ENCODE measurements around the gene MBNL1. TPM values are rescaled to one million over a fixed set of nuclear protein-coding genes. Genes with fewer than 3 reads are reported as not detected.

The MBNL1 gene
- total RNA-seq, 1 donor, result 545 TPM

GRCh38 chr3:152319256-152319655 is 50.5 kb downstream of the MBNL1 start:
- Histone ChIP-seq H3K4me3 (ENCODE audit: insufficient read depth, low read length) (no peak overlapping the region), H3K27me3 (ENCODE audit: insufficient read depth, low read length) (no peaks in the 10 kb centered on the region), H3K36me3 (ENCODE audit: insufficient read depth, low read length) (peaks cover 12% of the 10 kb centered on the region), H3K9me3 (ENCODE audit: low read depth, low read length) (no peaks in the 10 kb centered on the region), H2AFZ (ENCODE audit: low read length) (no peak overlapping the region), H3K4me1 (ENCODE audit: insufficient read depth, low read length) (peaks cover 74% of the 10 kb centered on the region), H3K79me2 (ENCODE audit: insufficient read depth, low read length) (peaks cover 93% of the 10 kb centered on the region), H3K4me2 (ENCODE audit: insufficient read depth, low read length) (no peak overlapping the region), H4K20me1 (ENCODE audit: insufficient read depth, low read length) (peaks cover 48% of the 10 kb centered on the region), H3K27ac (ENCODE audit: low read depth, low read length) (peak overlapping the region; percentile 87)
- DNase-seq (ENCODE audit: insufficient read length, low spot score, missing footprints), result no peak
- no peak for TF ChIP-seq CTCF (IDR thresholded peaks at IDR 0.05; ENCODE audit: extremely low read depth, low read depth, low read length)

GRCh38 chr3:152319831-152320617 is 51.3 kb downstream of the MBNL1 start:
- peak overlapping the region; percentile 29 for H3K27ac ChIP-seq (ENCODE audit: low read depth, low read length)
- H3K36me3 ChIP-seq (ENCODE audit: insufficient read depth, low read length), result peaks cover 12% of the 10 kb centered on the region
- H4K20me1 ChIP-seq (ENCODE audit: insufficient read depth, low read length), result peaks cover 44% of the 10 kb centered on the region
- no peak for DNase-seq (ENCODE audit: insufficient read length, low spot score, missing footprints)
- H3K27me3 ChIP-seq (ENCODE audit: insufficient read depth, low read length), result no peaks in the 10 kb centered on the region
- H3K4me1 ChIP-seq (ENCODE audit: insufficient read depth, low read length), result peaks cover 69% of the 10 kb centered on the region
- no peak for TF ChIP-seq CTCF (IDR thresholded peaks at IDR 0.05; ENCODE audit: extremely low read depth, low read depth, low read length)
- no peak overlapping the region for H3K4me3 ChIP-seq (ENCODE audit: insufficient read depth, low read length)
- no peak overlapping the region for H2AFZ ChIP-seq (ENCODE audit: low read length)
- no peak overlapping the region for H3K4me2 ChIP-seq (ENCODE audit: insufficient read depth, low read length)
- no peaks in the 10 kb centered on the region for H3K9me3 ChIP-seq (ENCODE audit: low read depth, low read length)
- peaks cover 93% of the 10 kb centered on the region for H3K79me2 ChIP-seq (ENCODE audit: insufficient read depth, low read length)

GRCh38 chr3:152321200-152321954 is 52.6 kb downstream of the MBNL1 start:
- DNase-seq (ENCODE audit: insufficient read length, low spot score, missing footprints), result no peak
- peaks cover 59% of the 10 kb centered on the region for H3K4me1 ChIP-seq (ENCODE audit: insufficient read depth, low read length)
- no peak overlapping the region for H3K4me3 ChIP-seq (ENCODE audit: insufficient read depth, low read length)
- no peak for TF ChIP-seq CTCF (IDR thresholded peaks at IDR 0.05; ENCODE audit: extremely low read depth, low read depth, low read length)
- H3K27me3 ChIP-seq (ENCODE audit: insufficient read depth, low read length), result no peaks in the 10 kb centered on the region
- H3K4me2 ChIP-seq (ENCODE audit: insufficient read depth, low read length), result no peak overlapping the region
- no peaks in the 10 kb centered on the region for H3K9me3 ChIP-seq (ENCODE audit: low read depth, low read length)
- H3K79me2 ChIP-seq (ENCODE audit: insufficient read depth, low read length), result peaks cover 93% of the 10 kb centered on the region
- peaks cover 14% of the 10 kb centered on the region for H3K36me3 ChIP-seq (ENCODE audit: insufficient read depth, low read length)
- H4K20me1 ChIP-seq (ENCODE audit: insufficient read depth, low read length), result peaks cover 39% of the 10 kb centered on the region
- peak overlapping the region; percentile 14 for H3K27ac ChIP-seq (ENCODE audit: low read depth, low read length)
- no peak overlapping the region for H2AFZ ChIP-seq (ENCODE audit: low read length)

- peak overlapping the region; percentile 14 for H3K27ac ChIP-seq (ENCODE audit: low read depth, low read length)
- no peaks in the 10 kb centered on the region for H3K9me3 ChIP-seq (ENCODE audit: low read depth, low read length)
- H3K27me3 ChIP-seq (ENCODE audit: insufficient read depth, low read length), result no peaks in the 10 kb centered on the region
- H3K79me2 ChIP-seq (ENCODE audit: insufficient read depth, low read length), result peaks cover 95% of the 10 kb centered on the region
- DNase-seq (ENCODE audit: insufficient read length, low spot score, missing footprints), result no peak
- H4K20me1 ChIP-seq (ENCODE audit: insufficient read depth, low read length), result peaks cover 38% of the 10 kb centered on the region
- H3K4me3 ChIP-seq (ENCODE audit: insufficient read depth, low read length), result no peak overlapping the region
- TF ChIP-seq CTCF (IDR thresholded peaks at IDR 0.05; ENCODE audit: extremely low read depth, low read depth, low read length), result no peak
- peaks cover 14% of the 10 kb centered on the region for H3K36me3 ChIP-seq (ENCODE audit: insufficient read depth, low read length)
- H3K4me1 ChIP-seq (ENCODE audit: insufficient read depth, low read length), result peaks cover 55% of the 10 kb centered on the region
- H3K4me2 ChIP-seq (ENCODE audit: insufficient read depth, low read length), result no peak overlapping the region
- no peak overlapping the region for H2AFZ ChIP-seq (ENCODE audit: low read length)
These were observed 53.2 kb downstream of the MBNL1 start for GRCh38 chr3:152321955-152322377.
